Small intestine (tissue), 7 donors: ENCODE measurements around the gene FAM241A. TPM values are rescaled to one million over a fixed set of nuclear protein-coding genes. Genes with fewer than 3 reads are reported as not detected.
A peak's percentile ranks its signal among the peaks of the same experiment; 100 is the strongest.
"Not testable (repeated sequence)": the region's sequence is repeated elsewhere in the genome, so short reads cannot be mapped to it uniquely, and the experiment has no call there.

Experiments used
- DNase-seq, 2 donors: peaks; one replicate each; pipeline versions ENCODE4 v3.0.0 to v3.0.0-alpha.2; 2013
- FAIRE-seq: peaks from 2 replicates; lab custom pipeline; 2012; peaks lifted over from hg19 to GRCh38; lab: Jason Lieb, UNC
- H3K27ac ChIP-seq, 3 donors: one replicate each; pipeline ENCODE4 v1.5.1; 2013; ENCODE audit warnings: low read length in 2 of 3, mild to moderate bottlenecking in 2 of 3, control low read depth in 1 of 3, inconsistent platforms in 1 of 3, low read depth in 1 of 3, moderate library complexity in 1 of 3
- H3K27me3 ChIP-seq, 3 donors: one replicate each; pipeline ENCODE4 v1.6.1; 2013; ENCODE audit warnings: low read length in 3 of 3, inconsistent platforms in 1 of 3; ENCODE audit not compliant: control insufficient read depth in 3 of 3, insufficient read depth in 3 of 3
- H3K36me3 ChIP-seq, 3 donors: one replicate each; pipeline ENCODE4 v1.6.1; 2013; ENCODE audit warnings: low read length in 3 of 3, inconsistent platforms in 1 of 3, low read depth in 1 of 3, mild to moderate bottlenecking in 1 of 3, moderate library complexity in 1 of 3; ENCODE audit not compliant: control insufficient read depth in 3 of 3, insufficient read depth in 2 of 3
- H3K4me1 ChIP-seq, 3 donors: one replicate each; pipeline ENCODE4 v1.6.1; 2013; ENCODE audit warnings: low read length in 2 of 3, inconsistent platforms in 1 of 3, low read depth in 1 of 3, mild to moderate bottlenecking in 1 of 3, moderate library complexity in 1 of 3; ENCODE audit not compliant: control insufficient read depth in 3 of 3, insufficient read depth in 2 of 3
- H3K4me3 ChIP-seq, 3 donors: one replicate each; pipeline ENCODE4 v1.5.1; 2013; ENCODE audit warnings: low read length in 3 of 3, control low read depth in 1 of 3, inconsistent platforms in 1 of 3, low read depth in 1 of 3, mild to moderate bottlenecking in 1 of 3, moderate library complexity in 1 of 3
- H3K9me3 ChIP-seq, 2 donors: one replicate each; pipeline ENCODE4 v1.6.1; 2013; ENCODE audit warnings: low read depth in 1 of 2, low read length in 1 of 2; ENCODE audit not compliant: control insufficient read depth in 2 of 2, insufficient read depth in 1 of 2
- WGBS, 3 donors: extraction: QIAGEN DNeasy Blood & Tissue Kit; methylation state at CpG; one replicate each; pipeline ENCODE4 v1.1.7; 2013; 5-methylcytosine and 5-hydroxymethylcytosine counted together
- polyA plus RNA-seq, 4 donors: library from polyadenylated mRNA; stranded (reverse) in 3 of 4; unstranded in 1 of 4; fragments of 200-250 nt in 3 of 4; fragments of 120-200 nt in 1 of 4; gene quantifications; one replicate each; pipeline versions ENCODE4 v1.2.1 to v1.2.3, GENCODE V29; 2013
- donor health status: healthy with polysubstance abuse.
- donor health status: control.
- donor health status: control.
- donor health status: Bipolar disorder and iron deficiency.
- donor health status: healthy.

FAM241A gene
- polyA plus RNA-seq, 4 donors, result 0.45 to 1.9 (median 0.97) TPM

- H3K27ac ChIP-seq, result no peak overlapping the region
- H3K4me1 ChIP-seq, result no peaks in the 10 kb centered on the region
- DNase-seq (no peak), FAIRE-seq (no peak)
- H3K9me3 ChIP-seq, result no peaks in the 10 kb centered on the region
- no peaks in the 10 kb centered on the region for H3K36me3 ChIP-seq
- 64 to 90% (median 88%) methylated on average over 6 of the region's 6 CpGs for WGBS, 3 donors
- H3K4me3 ChIP-seq, result no peak overlapping the region
- H3K27me3 ChIP-seq, result peaks cover 0 to 6% (median 0%) of the 10 kb centered on the region in 3 donors
These were observed 7.3 kb downstream of the FAM241A start for GRCh38 chr4:112152521-112152920.

GRCh38 chr4:112153211-112153791, 8.0 kb downstream of the FAM241A start:
- Histone ChIP-seq H3K27me3 (peaks cover 0 to 5% (median 0%) of the 10 kb centered on the region in 3 donors), H3K36me3 (no peaks in the 10 kb centered on the region), H3K4me3 (no peak overlapping the region), H3K4me1 (no peaks in the 10 kb centered on the region), H3K9me3 (no peaks in the 10 kb centered on the region), H3K27ac (no peak overlapping the region)
- WGBS, 3 donors, result 31 to 57% (median 43%) methylated on average over 4 of the region's 4 CpGs
- no peak for FAIRE-seq
- DNase-seq, result no peak

GRCh38 chr4:112156112-112156511, 10.9 kb downstream of the FAM241A start:
- no peaks in the 10 kb centered on the region for H3K4me1 ChIP-seq
- no peak overlapping the region for H3K4me3 ChIP-seq
- DNase-seq, result no peak
- FAIRE-seq, result no peak
- H3K27ac ChIP-seq, result no peak overlapping the region
- 63 to 89% (median 77%) methylated on average over 1 of the region's 1 CpG for WGBS, 3 donors
- H3K27me3 ChIP-seq, result no peaks in the 10 kb centered on the region
- no peaks in the 10 kb centered on the region for H3K36me3 ChIP-seq
- no peaks in the 10 kb centered on the region for H3K9me3 ChIP-seq

- Histone ChIP-seq H3K4me1 (no peaks in the 10 kb centered on the region), H3K9me3 (no peaks in the 10 kb centered on the region), H3K4me3 (no peak overlapping the region), H3K27me3 (no peaks in the 10 kb centered on the region), H3K27ac (no peak overlapping the region), H3K36me3 (no peaks in the 10 kb centered on the region)
- FAIRE-seq (peak; percentile 57), DNase-seq (no peak)
These were observed 11.3 kb downstream of the FAM241A start for GRCh38 chr4:112156553-112156952.

- not testable (repeated sequence) for H3K9me3 ChIP-seq, DNase-seq, H3K4me1 ChIP-seq, FAIRE-seq, H3K27ac ChIP-seq, H3K4me3 ChIP-seq, H3K27me3 ChIP-seq, H3K36me3 ChIP-seq
- WGBS, 3 donors, result 92 to 97% (median 94%) methylated on average over 3 of the region's 3 CpGs
These were observed 18.5 kb downstream of the FAM241A start for GRCh38 chr4:112163706-112164105.

GRCh38 chr4:112167794-112168193, 22.5 kb downstream of the FAM241A start:
- no peak for FAIRE-seq
- H3K4me3 ChIP-seq, result no peak overlapping the region
- no peaks in the 10 kb centered on the region for H3K9me3 ChIP-seq
- no peaks in the 10 kb centered on the region for H3K36me3 ChIP-seq
- no peak overlapping the region for H3K27ac ChIP-seq
- peaks cover 0 to 2% (median 0%) of the 10 kb centered on the region in 3 donors for H3K27me3 ChIP-seq
- DNase-seq, result no peak
- no peaks in the 10 kb centered on the region for H3K4me1 ChIP-seq

GRCh38 chr4:112168719-112169500, 23.7 kb downstream of the FAM241A start:
- H3K27ac ChIP-seq, result no peak overlapping the region
- H3K4me3 ChIP-seq, result no peak overlapping the region
- DNase-seq (no peak), FAIRE-seq (no peak)
- no peaks in the 10 kb centered on the region for H3K4me1 ChIP-seq
- 91 to 94% (median 93%) methylated on average over 13 of the region's 13 CpGs for WGBS, 3 donors
- peaks cover 0 to 2% (median 0%) of the 10 kb centered on the region in 3 donors for H3K27me3 ChIP-seq
- H3K36me3 ChIP-seq, result no peaks in the 10 kb centered on the region
- no peaks in the 10 kb centered on the region for H3K9me3 ChIP-seq

- FAIRE-seq (no peak), DNase-seq (no peak)
- WGBS, 3 donors, result 75 to 77% (median 76%) methylated on average over 3 of the region's 3 CpGs
- no peak overlapping the region for H3K27ac ChIP-seq
- H3K27me3 ChIP-seq, result peaks cover 0 to 2% (median 0%) of the 10 kb centered on the region in 3 donors
- H3K9me3 ChIP-seq, result no peaks in the 10 kb centered on the region
- no peak overlapping the region for H3K4me3 ChIP-seq
- H3K4me1 ChIP-seq, result no peaks in the 10 kb centered on the region
- peaks cover 0 to 3% (median 0%) of the 10 kb centered on the region in 3 donors for H3K36me3 ChIP-seq
These were observed 25.3 kb downstream of the FAM241A start for GRCh38 chr4:112170451-112170993.
